SK-N-SH (cell line): ENCODE results near the gene UBE2L5. TPM values are rescaled to one million over a fixed set of nuclear protein-coding genes. Genes with fewer than 3 reads are reported as not detected.
A peak's percentile ranks its signal among the peaks of the same experiment; 100 is the strongest.

ENCODE experiments used
- CTCF ChIA-PET: fragments of 300-600, 350-600 bp; formaldehyde crosslinking; extraction: SDS; loops from one replicate; lab custom pipeline; 2021; lab: Yijun Ruan, JAX
- POLR2A ChIA-PET: fragments of 350-600 bp; sonication (Branson Sonifier 250); formaldehyde crosslinking; extraction: SDS; loops from one replicate; lab custom pipeline; 2020; ENCODE audit warnings: antibody characterized with exemption, inconsistent platforms; lab: Yijun Ruan, JAX
- DNase-seq: peaks from one replicate; pipeline ENCODE4 v3.0.0; 2012
- H2AFZ ChIP-seq: fragments of 200-600 bp; sonication (generic); 2 replicates; pipeline ENCODE4 v1.8.1; 2016; ENCODE audit warnings: antibody characterized with exemption, mild to moderate bottlenecking, low read depth
- H3F3A ChIP-seq: fragments of 200-600 bp; sonication (generic); replicated peaks from 2 replicates; pipeline ENCODE3; 2016; ENCODE audit warnings: antibody characterized with exemption, mild to moderate bottlenecking; ENCODE audit not compliant: insufficient read depth
- H3K27ac ChIP-seq, 2 experiments: fragments of 200-500 bp in 1 of 2; fragments of 200-600 bp in 1 of 2; sonication (Bioruptor generic) in 1 of 2; sonication (generic), shearing (Covaris generic) in 1 of 2; 2 replicates each; pipeline versions ENCODE4 v1.5.1 to v1.6.1; 2014 to 2016; ENCODE audit warnings: low read depth in 2 of 2, inconsistent platforms in 1 of 2, low read length in 1 of 2, mild to moderate bottlenecking in 1 of 2, mixed read lengths in 1 of 2
- H3K27me3 ChIP-seq: fragments of 200-600 bp; sonication (generic), shearing (Covaris generic); 2 replicates; pipeline ENCODE4 v1.6.1; 2016; ENCODE audit warnings: mixed run types; ENCODE audit not compliant: insufficient read depth
- H3K36me3 ChIP-seq, 2 experiments: fragments of 200-500 bp in 1 of 2; fragments of 200-600 bp in 1 of 2; sonication (Bioruptor generic) in 1 of 2; sonication (generic) in 1 of 2; replicated peaks in 1 of 2; 2 replicates each; pipeline versions ENCODE3 to v1.5.1; 2014 to 2016; ENCODE audit warnings: low read length in 1 of 2, mild to moderate bottlenecking in 1 of 2; ENCODE audit not compliant: insufficient read depth in 2 of 2, control insufficient read depth in 1 of 2
- H3K4me1 ChIP-seq, 2 experiments: fragments of 200-500 bp in 1 of 2; fragments of 200-600 bp in 1 of 2; sonication (Bioruptor generic) in 1 of 2; sonication (generic), shearing (Covaris generic) in 1 of 2; 2 replicates each; pipeline versions ENCODE4 v1.5.1 to v1.6.1; 2014 to 2016; ENCODE audit warnings: low read depth in 1 of 2, low read length in 1 of 2, mixed run types in 1 of 2; ENCODE audit not compliant: insufficient read depth in 2 of 2, control insufficient read depth in 1 of 2
- H3K4me2 ChIP-seq: fragments of 200-600 bp; sonication (generic), shearing (Covaris generic); 2 replicates; pipeline ENCODE4 v1.6.1; 2017; ENCODE audit warnings: mixed run types
- H3K4me3 ChIP-seq, 2 experiments: fragments of 200-500 bp in 1 of 2; fragments of 200-600 bp in 1 of 2; sonication (Bioruptor generic) in 1 of 2; sonication (generic), shearing (Covaris generic) in 1 of 2; 2 replicates each; pipeline versions ENCODE4 v1.5.1 to v1.8.1; 2014 to 2016; ENCODE audit warnings: low read depth in 2 of 2, inconsistent platforms in 1 of 2, low read length in 1 of 2, mild to moderate bottlenecking in 1 of 2, mixed read lengths in 1 of 2, moderate library complexity in 1 of 2
- H3K79me2 ChIP-seq: fragments of 200-600 bp; sonication (generic); 2 replicates; pipeline ENCODE4 v1.8.1; 2017; ENCODE audit warnings: mild to moderate bottlenecking; ENCODE audit not compliant: insufficient read depth
- H3K9ac ChIP-seq: fragments of 200-600 bp; sonication (generic); 2 replicates; pipeline ENCODE4 v1.6.1; 2017; ENCODE audit warnings: mixed run types
- H3K9me2 ChIP-seq: fragments of 200-600 bp; sonication (generic); 2 replicates; pipeline ENCODE4 v1.6.1; 2017; ENCODE audit warnings: mixed run types
- H3K9me3 ChIP-seq: fragments of 200-600 bp; sonication (generic); 2 replicates; pipeline ENCODE4 v1.6.1; 2017; ENCODE audit warnings: mixed run types, mild to moderate bottlenecking, moderate library complexity
- H4K20me1 ChIP-seq: fragments of 200-600 bp; sonication (generic); 2 replicates; pipeline ENCODE4 v1.6.1; 2017; ENCODE audit warnings: mild to moderate bottlenecking, mixed run types; ENCODE audit not compliant: insufficient read depth
- FOSL2 ChIP-seq: IDR thresholded peaks from 2 replicates; pipeline ENCODE4 v1.4.0; 2012; ENCODE audit warnings: low read depth, mild to moderate bottlenecking, moderate library complexity, borderline replicate concordance
- FOXJ3 ChIP-seq: sonication (generic); formaldehyde crosslinking; IDR thresholded peaks from 2 replicates; pipeline ENCODE4 v1.5.1; 2020; ENCODE audit warnings: mild to moderate bottlenecking, missing genetic modification reagents
- GABPA ChIP-seq: IDR thresholded peaks from 2 replicates; pipeline ENCODE4 v1.4.0; 2012; ENCODE audit warnings: low read depth, mild to moderate bottlenecking
- MEF2A ChIP-seq: IDR thresholded peaks from 2 replicates; pipeline ENCODE4 v1.4.0; 2012; ENCODE audit warnings: low read depth, borderline replicate concordance
- POLR2AphosphoS5 ChIP-seq: IDR thresholded peaks from 2 replicates; pipeline ENCODE4 v1.6.1; 2012; ENCODE audit warnings: low read depth, low read length
- RXRA ChIP-seq: IDR thresholded peaks from 2 replicates; pipeline ENCODE4 v1.4.0; 2012; ENCODE audit warnings: low read depth, mild to moderate bottlenecking, borderline replicate concordance
- SMC3 ChIP-seq: IDR thresholded peaks from 2 replicates; pipeline ENCODE4 v1.6.1; 2012; ENCODE audit warnings: low read depth, low read length, improper control_type of control experiment
- TCF12 ChIP-seq: IDR thresholded peaks from 2 replicates; pipeline ENCODE4 v1.4.0; 2012
- TEAD4 ChIP-seq: IDR thresholded peaks from 2 replicates; pipeline ENCODE4 v1.4.0; 2012; ENCODE audit warnings: mild to moderate bottlenecking, borderline replicate concordance; ENCODE audit not compliant: insufficient read depth
- WGBS: methylation state at CpG from one replicate; pipeline ENCODE4 v1.1.6; 2017; ENCODE audit warnings: low lambda C conversion rate; 5-methylcytosine and 5-hydroxymethylcytosine counted together
- polyA plus RNA-seq, 3 experiments: library from polyadenylated mRNA; depleted of rRNA; stranded (reverse); fragments of >200 nt; gene quantifications; 2 replicates each; pipeline ENCODE4 v1.2.3, GENCODE V29; 2012
- TF ChIP-seq, protein P1 (sequence below): fragments of 150-350 bp; IDR thresholded peaks from 2 replicates; pipeline ENCODE4 v1.6.1; 2016; ENCODE audit warnings: mild to moderate bottlenecking, low read depth, low read length
- TF ChIP-seq, protein P2 (sequence below): IDR thresholded peaks from 2 replicates; pipeline ENCODE4; 2012
- TF ChIP-seq, protein P3 (sequence below): IDR thresholded peaks from 2 replicates; pipeline ENCODE4 v1.4.0; 2012; ENCODE audit warnings: low read depth, borderline replicate concordance
- TF ChIP-seq, protein P4 (sequence below): fragments of 150-350 bp; IDR thresholded peaks from 2 replicates; pipeline ENCODE4 v1.6.1; 2017; ENCODE audit warnings: antibody characterized with exemption, low read length, low read depth, borderline replicate concordance

Gene UBE2L5
- polyA plus RNA-seq, 1 of the 3 experiments (the other 2 are of a cell fraction) = 0.02 TPM

- TF ChIP-seq GABPA (no peak), FOXJ3 (no peak), MEF2A (no peak), RXRA (no peak), POLR2AphosphoS5 (peak; percentile 74; the same call in 1 of the 2 replicates), TCF12 (0 out of 2 replicates have a peak, but pooled peaks have one; percentile 4), TEAD4 (no peak), SMC3 (no peak)
- TF ChIP-seq, protein P1, sequence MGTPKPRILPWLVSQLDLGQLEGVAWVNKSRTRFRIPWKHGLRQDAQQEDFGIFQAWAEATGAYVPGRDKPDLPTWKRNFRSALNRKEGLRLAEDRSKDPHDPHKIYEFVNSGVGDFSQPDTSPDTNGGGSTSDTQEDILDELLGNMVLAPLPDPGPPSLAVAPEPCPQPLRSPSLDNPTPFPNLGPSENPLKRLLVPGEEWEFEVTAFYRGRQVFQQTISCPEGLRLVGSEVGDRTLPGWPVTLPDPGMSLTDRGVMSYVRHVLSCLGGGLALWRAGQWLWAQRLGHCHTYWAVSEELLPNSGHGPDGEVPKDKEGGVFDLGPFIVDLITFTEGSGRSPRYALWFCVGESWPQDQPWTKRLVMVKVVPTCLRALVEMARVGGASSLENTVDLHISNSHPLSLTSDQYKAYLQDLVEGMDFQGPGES = no peak
- TF ChIP-seq, protein P2, sequence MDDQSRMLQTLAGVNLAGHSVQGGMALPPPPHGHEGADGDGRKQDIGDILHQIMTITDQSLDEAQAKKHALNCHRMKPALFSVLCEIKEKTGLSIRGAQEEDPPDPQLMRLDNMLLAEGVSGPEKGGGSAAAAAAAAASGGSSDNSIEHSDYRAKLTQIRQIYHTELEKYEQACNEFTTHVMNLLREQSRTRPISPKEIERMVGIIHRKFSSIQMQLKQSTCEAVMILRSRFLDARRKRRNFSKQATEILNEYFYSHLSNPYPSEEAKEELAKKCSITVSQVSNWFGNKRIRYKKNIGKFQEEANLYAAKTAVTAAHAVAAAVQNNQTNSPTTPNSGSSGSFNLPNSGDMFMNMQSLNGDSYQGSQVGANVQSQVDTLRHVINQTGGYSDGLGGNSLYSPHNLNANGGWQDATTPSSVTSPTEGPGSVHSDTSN = no peak
- TF ChIP-seq, protein P3, sequence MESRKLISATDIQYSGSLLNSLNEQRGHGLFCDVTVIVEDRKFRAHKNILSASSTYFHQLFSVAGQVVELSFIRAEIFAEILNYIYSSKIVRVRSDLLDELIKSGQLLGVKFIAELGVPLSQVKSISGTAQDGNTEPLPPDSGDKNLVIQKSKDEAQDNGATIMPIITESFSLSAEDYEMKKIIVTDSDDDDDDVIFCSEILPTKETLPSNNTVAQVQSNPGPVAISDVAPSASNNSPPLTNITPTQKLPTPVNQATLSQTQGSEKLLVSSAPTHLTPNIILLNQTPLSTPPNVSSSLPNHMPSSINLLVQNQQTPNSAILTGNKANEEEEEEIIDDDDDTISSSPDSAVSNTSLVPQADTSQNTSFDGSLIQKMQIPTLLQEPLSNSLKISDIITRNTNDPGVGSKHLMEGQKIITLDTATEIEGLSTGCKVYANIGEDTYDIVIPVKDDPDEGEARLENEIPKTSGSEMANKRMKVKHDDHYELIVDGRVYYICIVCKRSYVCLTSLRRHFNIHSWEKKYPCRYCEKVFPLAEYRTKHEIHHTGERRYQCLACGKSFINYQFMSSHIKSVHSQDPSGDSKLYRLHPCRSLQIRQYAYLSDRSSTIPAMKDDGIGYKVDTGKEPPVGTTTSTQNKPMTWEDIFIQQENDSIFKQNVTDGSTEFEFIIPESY = no peak
- TF ChIP-seq, protein P4, sequence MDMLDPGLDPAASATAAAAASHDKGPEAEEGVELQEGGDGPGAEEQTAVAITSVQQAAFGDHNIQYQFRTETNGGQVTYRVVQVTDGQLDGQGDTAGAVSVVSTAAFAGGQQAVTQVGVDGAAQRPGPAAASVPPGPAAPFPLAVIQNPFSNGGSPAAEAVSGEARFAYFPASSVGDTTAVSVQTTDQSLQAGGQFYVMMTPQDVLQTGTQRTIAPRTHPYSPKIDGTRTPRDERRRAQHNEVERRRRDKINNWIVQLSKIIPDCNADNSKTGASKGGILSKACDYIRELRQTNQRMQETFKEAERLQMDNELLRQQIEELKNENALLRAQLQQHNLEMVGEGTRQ = peak; percentile 95
- TF ChIP-seq, all 33 proteins: peak for 10
Measured at GRCh38 chr13:30395192-30396158, 26.8 kb upstream of the UBE2L5 start (continued).

GRCh38 chr13:30396434-30397075, 25.7 kb upstream of the UBE2L5 start:
- Histone ChIP-seq H3F3A (no peaks in the 10 kb centered on the region), H3K79me2 (no peaks in the 10 kb centered on the region), H3K27ac (no peak overlapping the region), H3K9me3 (no peaks in the 10 kb centered on the region), H3K9ac (no peak overlapping the region), H3K4me3 (no peak overlapping the region)
- POLR2A ChIA-PET = no interaction called here
- CTCF ChIA-PET = no interaction called here
- TF ChIP-seq, protein P2 = no peak
- 0 out of 2 replicates have a peak, but pooled peaks have one; percentile 13 for TF ChIP-seq FOSL2
- TF ChIP-seq, all 33 proteins: peak for 1
- no peaks in the 10 kb centered on the region for H3K36me3 ChIP-seq
- no peaks in the 10 kb centered on the region for H4K20me1 ChIP-seq
- peak overlapping the region; percentile 58; the same call in 1 of the 2 replicates for H2AFZ ChIP-seq
- H3K4me1 ChIP-seq = no peaks in the 10 kb centered on the region; a peak in 1 of 4 replicates
- WGBS = 84% methylated on average over 8 of the region's 8 CpGs
- H3K9me2 ChIP-seq = no peaks in the 10 kb centered on the region
- 0 out of 2 replicates have a peak overlapping the region, but pooled peaks have one; percentile 90 for H3K4me2 ChIP-seq
- DNase-seq = no peak
- no peaks in the 10 kb centered on the region for H3K27me3 ChIP-seq
